Panc1 (cell line): ENCODE data around the gene BNIP5. TPM values are rescaled to one million over a fixed set of nuclear protein-coding genes. Genes with fewer than 3 reads are reported as not detected.

Source experiments
- ATAC-seq: fragments of 200-7000 bp; cut with Tn5 transposase; 2 replicates; pipeline ENCODE4 v1.9.1; 2020; ENCODE audit warnings: mild to moderate bottlenecking, moderate library complexity
- BruUV-seq: library from RNA; stranded (reverse); fragments of 400-500 nt; replicated peaks from 2 replicates; lab custom pipeline; 2021; lab: Mats Ljungman, UMichigan
- CTCF ChIA-PET: fragments of 300-600 bp; sonication (Branson Sonifier 250); formaldehyde crosslinking; loops from one replicate; lab custom pipeline; 2022; ENCODE audit warnings: antibody characterized with exemption; lab: Charles Lee
- POLR2A ChIA-PET: fragments of 300-600 bp; sonication (Branson Sonifier 250); formaldehyde crosslinking; loops from one replicate; lab custom pipeline; 2022; ENCODE audit warnings: antibody characterized with exemption; lab: Charles Lee
- DNase-seq: peaks from one replicate; pipeline ENCODE4 v3.0.0-alpha.2; 2010; ENCODE audit warnings: low read depth, low spot score
- H3K27ac ChIP-seq: 2 replicates; pipeline ENCODE4 v1.5.1; 2011; ENCODE audit warnings: mild to moderate bottlenecking, low read length, inconsistent platforms
- H3K27me3 ChIP-seq: fragments of 200-500 bp; sonication (Bioruptor generic); 2 replicates; pipeline ENCODE4 v1.6.0; 2014; ENCODE audit warnings: low read length, inconsistent platforms; ENCODE audit not compliant: control insufficient read depth, insufficient read depth
- H3K36me3 ChIP-seq: fragments of 200-500 bp; sonication (Bioruptor generic); 2 replicates; pipeline ENCODE4 v1.5.1; 2014; ENCODE audit warnings: inconsistent platforms, mild to moderate bottlenecking, low read length, moderate library complexity; ENCODE audit not compliant: control insufficient read depth, insufficient read depth
- H3K4me1 ChIP-seq: 2 replicates; pipeline ENCODE4 v1.5.1; 2011; ENCODE audit warnings: inconsistent platforms, mild to moderate bottlenecking, low read length, moderate library complexity; ENCODE audit not compliant: control insufficient read depth, insufficient read depth
- H3K4me3 ChIP-seq, 2 experiments: 2 replicates each; pipeline ENCODE4 v1.5.1; 2011 to 2012; ENCODE audit warnings: low read depth in 2 of 2, low read length in 2 of 2, mild to moderate bottlenecking in 2 of 2, inconsistent platforms in 1 of 2, moderate library complexity in 1 of 2
- H3K9me3 ChIP-seq: fragments of 200-500 bp; sonication (Bioruptor generic); 2 replicates; pipeline ENCODE4 v1.5.1; 2014; ENCODE audit warnings: low read depth, mild to moderate bottlenecking, inconsistent platforms, low read length, moderate library complexity; ENCODE audit not compliant: control insufficient read depth, insufficient read depth
- POLR2AphosphoS5 ChIP-seq: IDR thresholded peaks from 2 replicates; pipeline ENCODE4 v1.6.1; 2012; ENCODE audit warnings: mild to moderate bottlenecking, low read depth, low read length, moderate library complexity
- SIN3A ChIP-seq: IDR thresholded peaks from 2 replicates; pipeline ENCODE4 v1.6.1; 2012; ENCODE audit warnings: low read depth, mild to moderate bottlenecking, low read length, moderate library complexity, borderline replicate concordance; ENCODE audit not compliant: insufficient read depth
- TCF7L2 ChIP-seq: IDR thresholded peaks from 2 replicates; pipeline ENCODE4 v1.6.1; 2011; ENCODE audit warnings: mild to moderate bottlenecking, low read depth, low read length, inconsistent platforms
- in situ Hi-C: cut with HindIII; loops from 2 replicates; pipeline ENCODE4 v1.10.0; 2016; ENCODE audit warnings: low sequenced_read_pairs, low pct_unique_long_range_greater_than_20kb
- intact Hi-C: fragments of 100-400 bp; cut with micrococcal nuclease; formaldehyde crosslinking; loops from one replicate; pipeline ENCODE4 v1.10.0; 2022; ENCODE audit not compliant: unreplicated experiment
- total RNA-seq: library from RNA; stranded (reverse); gene quantifications from one replicate; pipeline ENCODE4 v1.2.1, GENCODE V29; 2021; ENCODE audit not compliant: unreplicated experiment
- TF ChIP-seq, protein P1 (sequence below), 2 experiments: IDR thresholded peaks; 2 replicates each; pipeline ENCODE4 v1.6.1; 2011 to 2012; ENCODE audit warnings: low read depth in 2 of 2, control low read depth in 1 of 2, low read length in 1 of 2, mild to moderate bottlenecking in 1 of 2, moderate library complexity in 1 of 2; ENCODE audit not compliant: insufficient read depth in 1 of 2
- TF ChIP-seq, protein P2 (sequence below): fragments of 450-650 bp; IDR thresholded peaks from 2 replicates; pipeline ENCODE4 v1.5.1; 2017; ENCODE audit warnings: mild to moderate bottlenecking

The BNIP5 gene
- total RNA-seq, 1 experiment from 2014 or later: not detected

DNA sequence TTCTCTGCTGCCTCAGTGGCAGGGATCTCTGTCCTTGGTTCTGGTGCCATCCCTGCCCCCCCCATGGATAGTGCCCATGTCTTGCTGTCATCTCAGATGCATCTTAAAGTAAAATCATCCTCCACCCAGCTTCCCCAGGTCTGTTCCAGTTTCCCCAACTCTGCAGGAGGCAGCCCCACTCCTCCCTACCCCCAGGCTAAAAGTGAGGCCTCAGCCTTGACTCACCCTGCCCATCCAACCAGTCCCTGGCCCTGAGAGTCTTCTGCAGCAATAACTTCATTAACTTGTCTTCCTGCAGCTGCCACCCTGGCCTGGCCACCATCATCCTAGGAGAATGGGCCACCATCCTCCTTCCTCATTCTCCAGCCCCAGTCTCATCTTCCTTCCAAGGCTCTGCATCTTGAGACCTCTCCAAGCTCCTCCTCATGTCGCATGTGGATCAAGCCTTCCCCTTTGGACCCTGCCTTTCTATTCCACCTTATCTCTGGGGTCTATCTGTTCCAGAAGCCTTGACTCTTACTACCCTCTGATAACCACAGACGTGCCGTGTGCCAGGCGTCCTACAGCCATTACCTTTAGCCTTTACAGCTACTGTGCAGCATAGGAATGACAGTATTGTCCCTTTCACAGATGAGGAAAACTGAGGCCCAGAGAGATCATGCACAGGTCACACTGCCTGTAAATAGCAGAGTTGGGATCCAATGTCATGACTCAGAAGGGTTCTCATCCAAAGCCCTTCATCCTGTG, 68.8 kb downstream of the BNIP5 start:
- no peak for ATAC-seq
- no peak for DNase-seq
- Histone ChIP-seq H3K4me1 (peaks cover 10% of the 10 kb centered on the region), H3K36me3 (no peaks in the 10 kb centered on the region), H3K4me3 (no peak overlapping the region), H3K27me3 (peaks cover 5% of the 10 kb centered on the region; the same call in 1 of the 2 replicates), H3K9me3 (no peaks in the 10 kb centered on the region), H3K27ac (no peak overlapping the region)
- ChIA-PET POLR2A (no interaction called here), CTCF (no interaction called here)
- in situ Hi-C loops (no loop called here), intact Hi-C loops (no loop called here)
- TF ChIP-seq TCF7L2 (no peak), SIN3A (no peak), POLR2AphosphoS5 (no peak)
- TF ChIP-seq, protein P1, sequence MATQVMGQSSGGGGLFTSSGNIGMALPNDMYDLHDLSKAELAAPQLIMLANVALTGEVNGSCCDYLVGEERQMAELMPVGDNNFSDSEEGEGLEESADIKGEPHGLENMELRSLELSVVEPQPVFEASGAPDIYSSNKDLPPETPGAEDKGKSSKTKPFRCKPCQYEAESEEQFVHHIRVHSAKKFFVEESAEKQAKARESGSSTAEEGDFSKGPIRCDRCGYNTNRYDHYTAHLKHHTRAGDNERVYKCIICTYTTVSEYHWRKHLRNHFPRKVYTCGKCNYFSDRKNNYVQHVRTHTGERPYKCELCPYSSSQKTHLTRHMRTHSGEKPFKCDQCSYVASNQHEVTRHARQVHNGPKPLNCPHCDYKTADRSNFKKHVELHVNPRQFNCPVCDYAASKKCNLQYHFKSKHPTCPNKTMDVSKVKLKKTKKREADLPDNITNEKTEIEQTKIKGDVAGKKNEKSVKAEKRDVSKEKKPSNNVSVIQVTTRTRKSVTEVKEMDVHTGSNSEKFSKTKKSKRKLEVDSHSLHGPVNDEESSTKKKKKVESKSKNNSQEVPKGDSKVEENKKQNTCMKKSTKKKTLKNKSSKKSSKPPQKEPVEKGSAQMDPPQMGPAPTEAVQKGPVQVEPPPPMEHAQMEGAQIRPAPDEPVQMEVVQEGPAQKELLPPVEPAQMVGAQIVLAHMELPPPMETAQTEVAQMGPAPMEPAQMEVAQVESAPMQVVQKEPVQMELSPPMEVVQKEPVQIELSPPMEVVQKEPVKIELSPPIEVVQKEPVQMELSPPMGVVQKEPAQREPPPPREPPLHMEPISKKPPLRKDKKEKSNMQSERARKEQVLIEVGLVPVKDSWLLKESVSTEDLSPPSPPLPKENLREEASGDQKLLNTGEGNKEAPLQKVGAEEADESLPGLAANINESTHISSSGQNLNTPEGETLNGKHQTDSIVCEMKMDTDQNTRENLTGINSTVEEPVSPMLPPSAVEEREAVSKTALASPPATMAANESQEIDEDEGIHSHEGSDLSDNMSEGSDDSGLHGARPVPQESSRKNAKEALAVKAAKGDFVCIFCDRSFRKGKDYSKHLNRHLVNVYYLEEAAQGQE (IDR thresholded peaks at IDR 0.05; ENCODE audit: insufficient read depth in 1 of 2, low read depth in 2 of 2, low read length in 1 of 2): no peak
- TF ChIP-seq, protein P2, sequence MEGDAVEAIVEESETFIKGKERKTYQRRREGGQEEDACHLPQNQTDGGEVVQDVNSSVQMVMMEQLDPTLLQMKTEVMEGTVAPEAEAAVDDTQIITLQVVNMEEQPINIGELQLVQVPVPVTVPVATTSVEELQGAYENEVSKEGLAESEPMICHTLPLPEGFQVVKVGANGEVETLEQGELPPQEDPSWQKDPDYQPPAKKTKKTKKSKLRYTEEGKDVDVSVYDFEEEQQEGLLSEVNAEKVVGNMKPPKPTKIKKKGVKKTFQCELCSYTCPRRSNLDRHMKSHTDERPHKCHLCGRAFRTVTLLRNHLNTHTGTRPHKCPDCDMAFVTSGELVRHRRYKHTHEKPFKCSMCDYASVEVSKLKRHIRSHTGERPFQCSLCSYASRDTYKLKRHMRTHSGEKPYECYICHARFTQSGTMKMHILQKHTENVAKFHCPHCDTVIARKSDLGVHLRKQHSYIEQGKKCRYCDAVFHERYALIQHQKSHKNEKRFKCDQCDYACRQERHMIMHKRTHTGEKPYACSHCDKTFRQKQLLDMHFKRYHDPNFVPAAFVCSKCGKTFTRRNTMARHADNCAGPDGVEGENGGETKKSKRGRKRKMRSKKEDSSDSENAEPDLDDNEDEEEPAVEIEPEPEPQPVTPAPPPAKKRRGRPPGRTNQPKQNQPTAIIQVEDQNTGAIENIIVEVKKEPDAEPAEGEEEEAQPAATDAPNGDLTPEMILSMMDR: no peak
- BruUV-seq: no TSS peak

DNA sequence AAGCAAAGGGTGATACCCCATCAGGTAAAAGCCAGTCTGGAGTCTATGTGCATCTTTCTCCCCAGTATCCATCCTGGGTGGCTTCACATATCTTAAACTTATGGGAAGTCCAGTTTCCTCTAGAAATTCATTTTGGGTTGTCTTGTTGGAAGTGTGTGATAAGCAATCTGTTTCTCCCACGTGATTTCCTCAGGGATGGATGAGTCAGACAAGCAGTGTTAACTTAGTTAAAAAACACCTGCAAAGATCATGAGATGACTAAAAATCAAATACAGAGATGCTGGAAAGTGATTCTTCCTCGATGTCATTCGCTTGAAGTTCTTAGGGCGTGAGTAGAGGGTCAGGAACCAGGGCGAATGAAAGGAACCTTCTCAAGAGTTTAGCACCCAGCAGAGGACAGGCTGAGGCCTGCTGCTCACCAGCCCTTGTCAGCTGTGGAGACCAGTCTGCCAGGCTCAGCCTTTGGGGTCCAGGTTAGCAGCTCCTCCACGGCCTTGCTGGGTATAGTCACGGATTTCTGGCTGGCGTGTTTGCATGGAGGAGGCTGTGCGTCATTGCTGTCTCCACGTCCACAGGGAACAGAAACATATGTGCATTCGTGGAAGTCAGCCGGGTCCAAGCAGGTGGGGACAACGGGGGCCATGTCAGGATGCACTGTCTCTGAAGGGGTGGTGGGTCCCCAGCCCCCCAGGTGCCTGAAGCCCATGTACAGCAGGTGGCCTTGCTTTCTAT, 69.6 kb downstream of the BNIP5 start:
- peaks cover 5% of the 10 kb centered on the region; the same call in 1 of the 2 replicates for H3K27me3 ChIP-seq
- in situ Hi-C loops (no loop called here), intact Hi-C loops (no loop called here)
- no peak overlapping the region for H3K4me3 ChIP-seq
- no peak for ATAC-seq
- POLR2A ChIA-PET: no interaction called here
- no peaks in the 10 kb centered on the region for H3K9me3 ChIP-seq
- TF ChIP-seq POLR2AphosphoS5 (no peak), TCF7L2 (no peak), SIN3A (no peak)
- TF ChIP-seq, protein P2: no peak
- TF ChIP-seq, protein P1 (IDR thresholded peaks at IDR 0.05; ENCODE audit: insufficient read depth in 1 of 2, low read depth in 2 of 2, low read length in 1 of 2): no peak
- no peaks in the 10 kb centered on the region for H3K36me3 ChIP-seq
- no peak overlapping the region for H3K27ac ChIP-seq
- BruUV-seq: no TSS peak
- CTCF ChIA-PET: no interaction called here
- peaks cover 10% of the 10 kb centered on the region for H3K4me1 ChIP-seq
- DNase-seq: no peak
